ENCODE measurements around the gene CLOCK. TPM values are rescaled to one million over a fixed set of nuclear protein-coding genes. Genes with fewer than 3 reads are reported as not detected.
"Not testable (repeated sequence)": the region's sequence is repeated elsewhere in the genome, so short reads cannot be mapped to it uniquely, and the experiment has no call there.

Gene CLOCK
- polyA plus RNA-seq, 1 of the 3 experiments (the other 2 are of a cell fraction) = 4.2 TPM

DNA sequence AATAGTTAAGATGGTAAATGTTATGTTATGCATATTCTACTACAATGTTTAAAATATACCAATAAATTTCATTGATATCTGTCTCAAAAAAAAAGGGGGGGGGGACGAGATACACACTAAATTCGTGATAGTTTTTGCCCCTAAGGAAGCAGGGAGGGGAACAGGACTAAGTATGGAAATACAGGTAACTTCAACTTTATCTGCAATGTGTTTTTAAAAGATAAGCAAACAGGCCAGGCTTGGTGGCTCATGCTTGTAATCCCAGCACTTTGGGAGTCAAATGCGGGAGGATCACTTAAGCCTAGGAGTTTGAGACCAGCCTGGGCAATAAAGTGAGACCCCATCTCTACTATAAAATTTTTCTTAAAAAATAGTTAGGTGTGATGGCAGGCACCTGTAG lies 13.4 kb upstream of the CLOCK start (continued):
- no peak for TF ChIP-seq NRF1 (IDR thresholded peaks at IDR 0.05; ENCODE audit: low read depth, low read length)

GRCh38 chr4:55554453-55555030 lies 7.8 kb upstream of the CLOCK start:
- H3K4me1 ChIP-seq (ENCODE audit: control insufficient read depth in 1 of 2, insufficient read depth in 2 of 2, low read depth in 1 of 2, low read length in 1 of 2) = no peaks in the 10 kb centered on the region; a peak in 1 of 4 replicates
- no peak overlapping the region for H3K27ac ChIP-seq (ENCODE audit: low read depth in 2 of 2, low read length in 1 of 2)
- H3K9me3 ChIP-seq = no peaks in the 10 kb centered on the region
- H2AFZ ChIP-seq (ENCODE audit: low read depth) = no peak overlapping the region
- no peaks in the 10 kb centered on the region for H3K9me2 ChIP-seq
- H3K4me2 ChIP-seq = no peak overlapping the region
- peaks cover 12% of the 10 kb centered on the region for H3F3A ChIP-seq (replicated peaks; ENCODE audit: insufficient read depth)
- H4K20me1 ChIP-seq (ENCODE audit: insufficient read depth) = no peaks in the 10 kb centered on the region
- CTCF ChIA-PET = interaction anchor here (0.6 to 1.5 kb wide), 15 partner anchors 9 to 583 kb away, joined by 3 to 7 read pairs (median 3); partner anchors contain the start of genes SRD5A3 and TMEM165
- POLR2A ChIA-PET = interaction anchor here (0.6 kb wide), 1 partner anchor 78 kb away, joined by 8 read pairs; no protein-coding TSS in a partner anchor
- no peak overlapping the region for H3K9ac ChIP-seq
- 27% methylated on average over 2 of the region's 2 CpGs for WGBS (ENCODE audit: low lambda C conversion rate)
- H3K36me3 ChIP-seq (replicated peaks in 1 of 2; ENCODE audit: control insufficient read depth in 1 of 2, insufficient read depth in 2 of 2, low read length in 1 of 2) = no peaks in the 10 kb centered on the region
- H3K4me3 ChIP-seq (ENCODE audit: low read depth in 2 of 2, low read length in 1 of 2) = no peak overlapping the region
- H3K79me2 ChIP-seq (ENCODE audit: insufficient read depth) = no peaks in the 10 kb centered on the region
- DNase-seq = peak; percentile 26
- TF ChIP-seq ELF1 (IDR thresholded peaks at IDR 0.05) (no peak; the same call in 1 of the 2 replicates), CTCF (IDR thresholded peaks at IDR 0.05) (peak; percentile 69), SMC3 (IDR thresholded peaks at IDR 0.05; ENCODE audit: low read depth, low read length) (peak; percentile 53), RAD21 (IDR thresholded peaks at IDR 0.05; ENCODE audit: low read length) (peak; percentile 70)
- no peaks in the 10 kb centered on the region for H3K27me3 ChIP-seq (ENCODE audit: insufficient read depth)

DNA sequence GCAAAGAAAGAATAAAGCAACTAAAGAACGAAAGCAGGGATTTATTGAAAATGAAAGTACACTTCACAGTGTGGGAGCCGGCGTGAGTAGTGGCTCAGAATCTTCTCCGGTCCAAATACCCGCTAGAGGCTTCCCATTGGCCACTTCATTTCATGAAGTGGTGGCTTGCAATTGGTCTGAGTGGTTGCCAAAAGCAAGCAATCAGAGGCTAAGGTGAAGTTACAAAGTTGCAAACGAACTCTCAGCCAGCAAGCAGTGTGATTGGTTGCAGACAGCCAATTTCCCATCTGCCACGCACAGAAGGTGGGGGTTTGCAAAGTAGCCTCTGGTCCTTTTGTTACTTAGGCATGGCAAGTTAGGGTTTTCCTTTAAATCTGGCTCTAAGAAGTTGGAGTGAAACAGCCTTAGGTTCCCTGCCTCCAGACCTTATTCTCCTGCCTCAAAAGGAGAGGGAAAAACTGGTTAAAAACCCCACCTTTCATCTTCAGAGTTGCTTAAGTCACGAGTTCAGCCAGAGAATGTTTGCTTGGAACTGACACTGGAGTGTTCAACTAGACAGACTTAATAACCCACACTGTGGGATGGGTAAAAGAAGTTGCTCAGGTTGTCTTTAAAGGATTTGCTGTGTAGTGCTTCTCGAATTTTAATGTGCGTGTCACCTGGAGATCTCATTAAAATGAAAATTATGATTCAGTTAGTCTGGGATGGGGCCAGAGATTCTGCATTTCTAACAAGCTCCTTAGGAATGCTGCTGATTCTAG lies 6.9 kb upstream of the CLOCK start:
- POLR2A ChIA-PET = no interaction called here
- peaks cover 18% of the 10 kb centered on the region for H3F3A ChIP-seq (replicated peaks; ENCODE audit: insufficient read depth)
- TF ChIP-seq RAD21 (IDR thresholded peaks at IDR 0.05; ENCODE audit: low read length) (no peak), RFX5 (IDR thresholded peaks at IDR 0.05; ENCODE audit: low read length) (no peak), MEF2A (IDR thresholded peaks at IDR 0.05; ENCODE audit: borderline replicate concordance, low read depth) (no peak), MXI1 (IDR thresholded peaks at IDR 0.05; ENCODE audit: low read depth, low read length) (no peak), TAF1 (IDR thresholded peaks at IDR 0.05; ENCODE audit: borderline replicate concordance, low read depth, low read length) (no peak)
- H3K9me3 ChIP-seq = no peaks in the 10 kb centered on the region
- H3K36me3 ChIP-seq (replicated peaks in 1 of 2; ENCODE audit: control insufficient read depth in 1 of 2, insufficient read depth in 2 of 2, low read length in 1 of 2) = no peaks in the 10 kb centered on the region
- no peaks in the 10 kb centered on the region for H3K79me2 ChIP-seq (ENCODE audit: insufficient read depth)
- H3K27ac ChIP-seq (ENCODE audit: low read depth in 2 of 2, low read length in 1 of 2) = no peak overlapping the region
- H3K4me1 ChIP-seq (ENCODE audit: control insufficient read depth in 1 of 2, insufficient read depth in 2 of 2, low read depth in 1 of 2, low read length in 1 of 2) = peaks cover 0 to 1% of the 10 kb centered on the region in 2 experiments; a peak in 1 of 4 replicates
- no peaks in the 10 kb centered on the region for H4K20me1 ChIP-seq (ENCODE audit: insufficient read depth)
- 91% methylated on average over 10 of the region's 10 CpGs for WGBS (ENCODE audit: low lambda C conversion rate)
- no peak overlapping the region for H3K9ac ChIP-seq
- H3K4me2 ChIP-seq = no peak overlapping the region
- no peaks in the 10 kb centered on the region for H3K9me2 ChIP-seq
- no peaks in the 10 kb centered on the region for H3K27me3 ChIP-seq (ENCODE audit: insufficient read depth)
- DNase-seq = no peak
- 0 out of 2 replicates have a peak overlapping the region, but pooled peaks have one; percentile 44 for H2AFZ ChIP-seq (ENCODE audit: low read depth)
- CTCF ChIA-PET = interaction anchor here (1.3 to 2.0 kb wide), 4 partner anchors 11 to 314 kb away, joined by 3 to 7 read pairs (median 6); no protein-coding TSS in a partner anchor
- H3K4me3 ChIP-seq (ENCODE audit: low read depth in 2 of 2, low read length in 1 of 2) = no peak overlapping the region

GRCh38 chr4:55551964-55552363 lies 5.3 kb upstream of the CLOCK start:
- H2AFZ ChIP-seq (ENCODE audit: low read depth); H3K36me3 ChIP-seq (replicated peaks in 1 of 2; ENCODE audit: control insufficient read depth in 1 of 2, insufficient read depth in 2 of 2, low read length in 1 of 2); H3K4me2 ChIP-seq; H4K20me1 ChIP-seq (ENCODE audit: insufficient read depth); POLR2A ChIA-PET; H3K9me3 ChIP-seq; H3K9ac ChIP-seq; DNase-seq; H3K4me3 ChIP-seq (ENCODE audit: low read depth in 2 of 2, low read length in 1 of 2); H3K27ac ChIP-seq (ENCODE audit: low read depth in 2 of 2, low read length in 1 of 2); H3K9me2 ChIP-seq; H3K79me2 ChIP-seq (ENCODE audit: insufficient read depth); H3K27me3 ChIP-seq (ENCODE audit: insufficient read depth): not testable (repeated sequence)
- Histone ChIP-seq H3K4me1 (ENCODE audit: control insufficient read depth in 1 of 2, insufficient read depth in 2 of 2, low read depth in 1 of 2, low read length in 1 of 2) (peaks cover 6 to 10% of the 10 kb centered on the region in 2 experiments; a peak in 3 of 4 replicates), H3F3A (replicated peaks; ENCODE audit: insufficient read depth) (peaks cover 30% of the 10 kb centered on the region)
- WGBS (ENCODE audit: low lambda C conversion rate) = 89% methylated on average over 6 of the region's 6 CpGs
- CTCF ChIA-PET = interaction anchor here (1.3 to 2.0 kb wide), 2 partner anchors 205 to 315 kb away, joined by 3 to 6 read pairs; no protein-coding TSS in a partner anchor
